Neural crest cell (in vitro differentiated cells): ENCODE data around the gene KCNC1. TPM values are rescaled to one million over a fixed set of nuclear protein-coding genes. Genes with fewer than 3 reads are reported as not detected.

Source experiments
- DNase-seq: peaks from one replicate; pipeline ENCODE4 v3.0.0; 2021; ENCODE audit warnings: low read depth, mixed read lengths, low spot score
- H3K27ac Mint-ChIP-seq: one replicate; pipeline ENCODE4 v1.8.0; 2021; ENCODE audit warnings: mild to moderate bottlenecking, mixed read lengths; ENCODE audit not compliant: unreplicated experiment
- H3K27me3 Mint-ChIP-seq: 2 replicates; pipeline ENCODE4 v1.8.0; 2021; ENCODE audit warnings: low read depth, mild to moderate bottlenecking, mixed read lengths
- H3K36me3 Mint-ChIP-seq: 2 replicates; pipeline ENCODE4 v1.8.0; 2021; ENCODE audit warnings: low read depth, mild to moderate bottlenecking, mixed read lengths
- H3K4me1 Mint-ChIP-seq: 2 replicates; pipeline ENCODE4 v1.8.0; 2021; ENCODE audit warnings: mixed read lengths
- H3K4me3 Mint-ChIP-seq: one replicate; pipeline ENCODE4 v1.8.0; 2021; ENCODE audit warnings: mild to moderate bottlenecking, mixed read lengths
- H3K9me3 Mint-ChIP-seq: 2 replicates; pipeline ENCODE4 v1.8.0; 2021; ENCODE audit warnings: mixed read lengths
- CTCF ChIP-seq: fragments of 200-600 bp; sonication (generic); conservative IDR thresholded peaks from 2 replicates; pipeline ENCODE4 v1.5.0; 2021; ENCODE audit warnings: antibody characterized with exemption, mild to moderate bottlenecking
- total RNA-seq: library from RNA; stranded (reverse); gene quantifications from 2 replicates; pipeline ENCODE4 v1.2.1, GENCODE V29; 2021

Gene KCNC1
- total RNA-seq, 1 donor from 2014 or later, result 10.2 TPM

GRCh38 chr11:17730608-17731462 lies 3.7 kb upstream of the KCNC1 start:
- peaks cover 6% of the 10 kb centered on the region for H3K4me1 Mint-ChIP-seq
- peak; percentile 82 for TF ChIP-seq CTCF
- no peaks in the 10 kb centered on the region for H3K36me3 Mint-ChIP-seq
- no peaks in the 10 kb centered on the region for H3K9me3 Mint-ChIP-seq
- H3K27me3 Mint-ChIP-seq, result peaks cover 58% of the 10 kb centered on the region
- no peak overlapping the region for H3K27ac Mint-ChIP-seq
- H3K4me3 Mint-ChIP-seq, result peak overlapping the region; percentile 82
- DNase-seq, result peak; percentile 87

- peaks cover 18% of the 10 kb centered on the region for H3K4me1 Mint-ChIP-seq
- H3K27me3 Mint-ChIP-seq, result peaks cover 40% of the 10 kb centered on the region
- no peak for DNase-seq
- no peak for TF ChIP-seq CTCF
- peak overlapping the region; percentile 91 for H3K4me3 Mint-ChIP-seq
- no peaks in the 10 kb centered on the region for H3K9me3 Mint-ChIP-seq
- no peak overlapping the region for H3K27ac Mint-ChIP-seq
- no peaks in the 10 kb centered on the region for H3K36me3 Mint-ChIP-seq
Measured at GRCh38 chr11:17733261-17733660, 1.3 kb upstream of the KCNC1 start.

- peaks cover 23% of the 10 kb centered on the region for H3K27me3 Mint-ChIP-seq
- H3K27ac Mint-ChIP-seq, result no peak overlapping the region
- no peaks in the 10 kb centered on the region for H3K9me3 Mint-ChIP-seq
- no peak for TF ChIP-seq CTCF
- peaks cover 21% of the 10 kb centered on the region for H3K4me1 Mint-ChIP-seq
- H3K36me3 Mint-ChIP-seq, result no peaks in the 10 kb centered on the region
- DNase-seq, result peak; percentile 62
- H3K4me3 Mint-ChIP-seq, result peak overlapping the region; percentile 73
Measured at GRCh38 chr11:17734986-17735817, 621 bp downstream of the KCNC1 start.

- DNase-seq, result peak; percentile 34
- no peak overlapping the region for H3K27ac Mint-ChIP-seq
- H3K4me3 Mint-ChIP-seq, result peak overlapping the region; percentile 73
- no peaks in the 10 kb centered on the region for H3K36me3 Mint-ChIP-seq
- peaks cover 26% of the 10 kb centered on the region for H3K4me1 Mint-ChIP-seq
- peak; percentile 57 for TF ChIP-seq CTCF
- no peaks in the 10 kb centered on the region for H3K9me3 Mint-ChIP-seq
- peaks cover 18% of the 10 kb centered on the region for H3K27me3 Mint-ChIP-seq
Measured at GRCh38 chr11:17735818-17736578, 1.4 kb downstream of the KCNC1 start.

- Mint-ChIP-seq H3K9me3 (no peaks in the 10 kb centered on the region), H3K4me1 (peaks cover 28% of the 10 kb centered on the region), H3K27ac (peak overlapping the region; percentile 3), H3K27me3 (peaks cover 18% of the 10 kb centered on the region), H3K4me3 (peak overlapping the region; percentile 63), H3K36me3 (no peaks in the 10 kb centered on the region)
- no peak for DNase-seq
- no peak for TF ChIP-seq CTCF
Measured at GRCh38 chr11:17736579-17736893, 2.0 kb downstream of the KCNC1 start.
